ENCODE measurements around the gene RAB3IP.
A peak's percentile ranks its signal among the peaks of the same experiment; 100 is the strongest.
"Not testable (repeated sequence)": the region's sequence is repeated elsewhere in the genome, so short reads cannot be mapped to it uniquely, and the experiment has no call there.

The RAB3IP gene

DNA sequence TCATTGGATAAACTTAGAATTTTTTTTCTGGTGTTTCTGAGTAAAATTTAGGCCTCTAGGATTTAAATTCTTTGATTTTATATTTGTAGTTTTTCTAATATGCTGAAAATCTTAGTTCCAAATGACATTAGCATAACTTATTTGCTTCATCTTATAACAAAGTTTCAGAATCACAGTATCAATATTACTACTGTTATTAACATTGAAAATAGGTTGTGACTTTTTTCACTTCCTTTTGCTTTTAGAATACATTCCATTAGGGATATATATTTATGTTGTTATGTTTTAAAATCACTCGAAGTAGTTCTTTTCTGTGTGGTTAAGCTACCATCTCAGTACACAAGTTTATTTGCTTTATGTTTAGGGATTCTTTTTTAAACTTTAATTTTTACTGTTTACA is 12.8 kb downstream of the RAB3IP start:
- no peak for DNase-seq (ENCODE audit: low read depth, low spot score)
- no peak overlapping the region for H3K4me3 ChIP-seq (ENCODE audit: low read length)

DNA sequence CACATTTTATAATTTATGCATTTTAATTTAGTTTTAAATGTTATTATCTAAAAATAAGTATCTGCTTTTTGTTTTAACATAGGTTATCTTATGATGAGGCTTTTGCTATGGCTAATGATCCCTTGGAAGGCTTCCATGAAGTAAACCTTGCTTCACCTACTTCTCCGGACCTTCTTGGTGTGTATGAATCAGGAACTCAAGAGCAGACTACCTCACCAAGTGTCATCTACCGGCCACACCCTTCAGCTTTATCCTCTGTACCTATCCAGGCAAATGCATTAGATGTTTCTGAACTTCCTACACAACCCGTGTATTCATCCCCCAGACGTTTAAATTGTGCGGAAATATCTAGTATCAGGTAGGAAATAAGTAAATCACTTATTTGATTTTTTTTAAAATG is 16.6 kb downstream of the RAB3IP start:
- no peak for DNase-seq (ENCODE audit: low read depth, low spot score)
- H3K4me3 ChIP-seq (ENCODE audit: low read length): no peak overlapping the region

DNA sequence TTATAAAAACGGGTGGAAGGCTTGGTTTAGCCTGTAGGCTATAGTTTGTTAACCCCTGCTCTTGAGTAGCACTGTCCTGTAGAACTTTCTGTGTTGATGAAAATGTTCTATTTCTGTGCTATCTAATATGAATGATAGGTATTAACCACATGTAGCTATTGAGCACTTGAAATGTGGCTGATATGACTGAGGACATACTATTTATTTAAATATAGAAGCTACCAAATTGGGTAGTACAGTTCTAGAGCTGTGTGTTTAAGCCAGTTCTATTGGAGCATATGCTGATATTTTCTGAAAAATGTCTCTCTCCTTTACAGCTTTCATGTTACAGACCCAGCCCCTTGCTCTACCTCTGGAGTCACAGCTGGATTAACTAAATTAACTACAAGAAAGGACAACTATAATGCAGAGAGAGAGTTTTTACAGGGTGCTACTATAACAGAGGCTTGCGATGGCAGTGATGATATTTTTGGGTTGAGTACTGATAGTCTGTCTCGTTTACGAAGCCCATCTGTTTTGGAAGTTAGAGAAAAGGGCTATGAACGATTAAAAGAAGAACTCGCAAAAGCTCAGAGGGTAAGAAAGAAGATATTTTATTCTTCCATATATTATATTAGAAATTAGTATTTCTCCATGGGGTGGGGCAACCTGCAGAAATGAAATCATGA is 17.6 kb downstream of the RAB3IP start:
- no peak for DNase-seq (ENCODE audit: low read depth, low spot score)
- H3K4me3 ChIP-seq (ENCODE audit: low read length): no peak overlapping the region

DNA sequence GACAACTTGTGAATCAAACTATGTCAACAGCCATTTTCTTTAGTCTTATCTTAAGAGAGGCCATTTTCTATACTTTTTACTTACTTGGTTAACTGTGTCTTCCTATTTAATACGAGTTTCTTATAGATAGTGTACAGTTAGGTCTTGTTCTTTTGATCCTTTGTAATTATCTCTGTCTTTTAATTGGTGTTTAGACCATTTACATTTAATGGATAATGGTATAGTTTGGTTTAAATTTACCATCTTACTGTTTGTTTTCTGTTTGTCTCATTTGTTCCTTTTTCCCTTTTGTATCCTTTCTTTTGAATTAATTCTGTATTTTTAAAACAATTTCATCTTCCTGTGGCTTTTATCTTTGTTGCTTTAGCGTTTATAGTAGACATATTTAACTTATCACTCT is 19.4 kb downstream of the RAB3IP start:
- no peak for DNase-seq (ENCODE audit: low read depth, low spot score)
- H3K4me3 ChIP-seq (ENCODE audit: low read length): no peak overlapping the region

DNA sequence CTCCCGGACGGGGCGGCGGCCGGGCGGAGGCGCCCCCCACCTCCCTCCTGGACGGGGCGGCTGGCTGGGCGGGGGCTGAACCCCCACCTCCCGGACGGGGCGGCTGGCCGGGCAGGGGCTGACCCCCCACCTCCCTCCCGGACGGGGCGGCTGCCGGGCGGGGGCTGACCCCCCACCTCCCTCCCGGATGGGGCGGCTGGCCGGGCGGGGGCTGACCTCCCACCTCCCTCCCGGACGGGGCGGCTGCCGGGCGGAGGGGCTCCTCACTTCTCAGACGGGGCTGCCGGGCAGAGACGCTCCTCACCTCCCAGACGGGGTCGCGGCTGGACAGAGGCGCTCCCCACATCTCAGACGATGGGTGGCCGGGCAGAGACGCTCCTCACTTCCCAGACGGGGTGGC is 20.9 kb downstream of the RAB3IP start:
- not testable (repeated sequence) for DNase-seq (ENCODE audit: low read depth, low spot score); H3K4me3 ChIP-seq (ENCODE audit: low read length)

DNA sequence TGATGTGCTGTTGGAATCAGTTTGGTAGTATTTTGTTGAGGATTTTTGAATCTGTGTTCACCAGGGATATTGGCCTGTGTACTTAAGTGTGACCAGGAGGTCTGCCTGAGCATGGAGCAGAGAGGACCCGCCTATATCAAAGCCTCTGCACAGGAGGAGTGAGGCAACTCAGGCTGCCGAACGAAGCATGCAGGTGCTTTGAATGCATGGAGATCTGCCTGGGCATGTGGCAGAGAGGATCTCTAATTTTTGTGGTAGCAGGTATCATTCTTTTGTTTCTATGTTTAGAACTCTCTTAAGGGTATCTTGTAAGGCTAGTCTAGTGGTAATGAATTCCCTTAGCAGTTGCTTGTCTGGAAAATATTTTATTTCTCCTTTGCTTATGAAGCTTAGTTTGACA is 26.9 kb downstream of the RAB3IP start:
- H3K4me3 ChIP-seq (ENCODE audit: low read length): no peak overlapping the region
- no peak for DNase-seq (ENCODE audit: low read depth, low spot score)

DNA sequence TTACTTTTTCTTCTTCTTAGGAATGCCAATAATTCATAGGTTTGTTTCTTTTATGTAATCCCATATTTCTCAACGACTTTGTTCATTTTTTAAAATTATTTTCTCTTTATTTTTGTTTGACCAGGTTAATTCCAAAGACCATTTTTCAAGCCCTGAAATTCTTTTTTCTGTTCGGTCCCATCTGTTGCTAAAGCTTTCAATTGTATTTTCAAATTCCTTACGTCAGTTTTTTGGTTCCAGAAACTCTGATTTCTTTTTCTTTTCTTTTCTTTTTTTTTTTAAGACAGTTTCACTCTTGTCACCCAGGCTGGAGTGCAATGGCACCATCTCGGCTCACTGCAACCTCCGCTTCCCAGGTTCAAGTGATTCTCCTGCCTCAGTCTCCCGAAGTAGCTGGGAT is 27.6 kb downstream of the RAB3IP start:
- no peak for DNase-seq (ENCODE audit: low read depth, low spot score)
- H3K4me3 ChIP-seq (ENCODE audit: low read length): no peak overlapping the region

DNA sequence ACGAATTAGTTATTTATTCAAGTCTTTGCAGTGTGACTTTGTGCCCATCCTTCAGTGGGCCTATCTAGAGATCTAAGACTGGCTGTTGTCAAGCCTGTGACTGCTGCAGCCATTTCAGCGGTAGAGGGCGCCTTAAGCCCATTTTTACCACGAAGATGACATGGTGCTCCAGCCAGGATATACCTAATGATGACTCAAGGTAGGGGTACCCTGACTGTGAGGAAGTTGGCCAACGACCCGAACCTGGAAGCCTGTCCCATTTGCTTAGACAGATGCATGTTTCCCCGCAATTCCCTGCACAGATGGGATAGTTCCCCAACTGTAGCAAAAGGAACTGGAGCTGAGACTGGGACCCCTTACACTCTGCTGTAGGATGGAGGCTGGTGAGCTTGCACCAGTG is 41.3 kb downstream of the RAB3IP start:
- no peak overlapping the region for H3K4me3 ChIP-seq (ENCODE audit: low read length)
- DNase-seq (ENCODE audit: low read depth, low spot score): peak; percentile 4

DNA sequence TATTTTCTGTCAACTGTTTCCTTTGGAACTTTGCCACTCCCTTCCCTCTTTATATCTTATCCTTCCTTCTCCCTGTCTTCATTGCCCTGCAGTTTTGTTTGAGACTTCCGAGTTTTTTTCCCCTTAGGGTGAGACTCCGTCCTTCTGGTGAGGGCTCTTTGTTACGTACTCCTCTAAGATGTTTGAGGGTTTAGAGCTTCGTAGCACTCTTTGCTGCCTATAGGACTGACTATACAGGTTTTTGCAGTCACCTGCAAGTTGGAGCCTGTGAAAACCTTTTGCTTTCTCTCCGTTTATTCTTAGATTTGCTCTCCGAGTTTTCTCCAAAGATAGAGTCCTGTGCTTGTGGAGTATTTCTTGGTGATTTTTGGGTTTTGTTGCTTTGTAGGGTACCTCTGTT is 44.7 kb downstream of the RAB3IP start:
- DNase-seq (ENCODE audit: low read depth, low spot score): no peak
- no peak overlapping the region for H3K4me3 ChIP-seq (ENCODE audit: low read length)

DNA sequence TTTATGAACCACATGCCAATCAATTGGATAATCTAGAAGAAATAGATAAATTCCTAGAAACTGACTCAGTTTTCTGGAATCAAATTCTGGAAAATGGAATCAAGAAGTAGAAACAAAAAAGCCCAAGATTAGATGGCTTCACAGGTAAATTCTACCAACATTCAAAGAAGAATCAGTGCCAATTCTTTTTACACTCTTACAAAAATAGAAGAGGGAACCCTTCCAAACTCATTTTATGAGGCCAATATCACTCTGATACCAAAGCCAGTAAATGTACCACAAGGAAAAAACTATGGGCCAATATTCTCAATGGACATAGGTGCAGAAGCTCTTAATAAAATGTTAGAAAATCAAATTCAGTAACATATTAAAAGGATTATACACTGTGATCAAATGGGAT is 50.7 kb downstream of the RAB3IP start:
- no peak overlapping the region for H3K4me3 ChIP-seq (ENCODE audit: low read length)
- DNase-seq (ENCODE audit: low read depth, low spot score): no peak

DNA sequence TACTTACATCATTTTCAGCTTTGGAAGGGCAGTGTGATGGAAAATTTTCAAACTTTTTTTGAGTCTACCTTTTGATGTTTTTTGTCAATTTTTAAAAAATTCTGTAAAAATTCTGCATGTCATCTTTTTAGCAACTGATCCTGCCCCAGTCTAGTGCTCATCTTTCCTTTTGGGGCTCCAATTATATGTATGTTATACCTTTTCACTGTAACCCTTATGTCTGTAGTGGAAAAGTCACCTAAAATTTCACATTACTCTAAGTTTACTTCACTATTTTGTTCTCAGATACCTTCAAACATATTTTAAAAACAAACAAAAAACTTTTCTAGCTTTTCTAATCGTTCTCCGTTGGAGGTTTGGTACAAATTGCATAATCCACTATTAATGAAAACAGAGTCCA is 53.9 kb downstream of the RAB3IP start:
- no peak for DNase-seq (ENCODE audit: low read depth, low spot score)
- H3K4me3 ChIP-seq (ENCODE audit: low read length): no peak overlapping the region

DNA sequence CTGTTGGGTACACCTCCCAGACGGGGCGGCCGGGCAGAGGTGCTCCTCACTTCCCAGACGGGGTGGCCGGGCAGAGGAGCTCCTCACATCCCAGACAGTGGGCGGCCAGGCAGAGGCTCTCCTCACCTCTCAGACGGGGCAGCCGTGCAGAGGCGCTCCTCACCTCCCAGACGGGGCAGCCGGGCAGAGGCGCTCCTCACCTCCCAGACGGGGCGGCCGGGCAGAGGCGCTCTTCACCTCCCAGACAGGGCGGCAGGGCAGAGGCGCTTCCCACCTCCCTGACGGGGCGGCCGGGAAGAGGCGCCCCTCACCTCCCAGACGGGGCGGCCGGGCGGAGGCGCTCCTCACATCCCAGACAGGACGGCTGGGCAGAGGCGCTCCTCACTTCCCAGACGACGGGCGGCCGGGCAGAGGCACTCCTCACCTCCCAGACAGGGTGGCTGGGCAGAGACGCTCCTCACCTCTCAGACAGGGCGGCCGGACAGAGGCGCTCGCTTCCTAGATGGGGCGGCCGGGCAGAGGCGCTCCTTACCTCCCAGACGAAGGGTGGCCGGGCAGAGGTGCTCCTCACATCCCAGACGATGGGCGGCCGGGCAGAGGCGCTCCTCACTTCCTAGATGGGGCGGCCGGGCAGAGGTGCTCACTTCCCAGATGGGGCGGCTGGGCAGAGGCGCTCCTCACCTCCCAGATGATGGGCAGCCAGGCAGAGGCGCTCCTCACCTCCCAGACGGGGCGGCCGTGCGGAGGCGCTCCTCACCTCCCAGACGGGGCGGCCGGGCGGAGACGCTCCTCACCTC is 68.6 kb downstream of the RAB3IP start:
- not testable (repeated sequence) for DNase-seq (ENCODE audit: low read depth, low spot score)

DNA sequence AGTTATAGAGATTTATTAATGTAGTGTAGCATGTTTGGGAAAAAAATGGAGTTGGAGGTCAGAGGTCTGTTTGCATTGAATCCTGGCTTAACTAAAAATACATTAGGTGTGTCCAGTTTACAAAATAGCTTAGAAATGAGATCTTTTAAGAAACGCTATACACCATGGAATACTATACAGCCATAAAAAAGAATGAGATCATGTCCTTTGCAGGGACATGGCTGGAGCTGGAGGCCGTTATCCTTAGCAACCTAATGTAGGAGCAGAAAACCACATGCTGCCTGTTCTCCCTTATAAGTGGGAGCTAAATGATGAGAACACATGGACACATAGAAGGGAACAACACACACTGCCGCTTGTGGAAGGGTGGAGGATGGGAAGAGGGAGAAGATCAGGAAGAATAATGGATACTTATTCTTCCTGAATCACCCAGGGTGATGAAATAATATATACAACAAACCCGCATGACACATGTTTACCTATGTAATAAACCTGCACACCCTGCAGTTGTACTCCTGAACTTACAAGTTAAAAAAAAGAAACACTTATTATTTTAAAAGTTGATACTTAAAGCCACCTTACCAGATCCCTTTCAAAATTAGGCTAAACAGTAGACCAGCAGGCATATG is 72.3 kb downstream of the RAB3IP start:
- H3K4me3 ChIP-seq (ENCODE audit: low read length): no peak overlapping the region
- DNase-seq (ENCODE audit: low read depth, low spot score): no peak

More for the DNA sequence above, 68.6 kb downstream of the RAB3IP start:
- not testable (repeated sequence) for H3K4me3 ChIP-seq (ENCODE audit: low read length)

DNA sequence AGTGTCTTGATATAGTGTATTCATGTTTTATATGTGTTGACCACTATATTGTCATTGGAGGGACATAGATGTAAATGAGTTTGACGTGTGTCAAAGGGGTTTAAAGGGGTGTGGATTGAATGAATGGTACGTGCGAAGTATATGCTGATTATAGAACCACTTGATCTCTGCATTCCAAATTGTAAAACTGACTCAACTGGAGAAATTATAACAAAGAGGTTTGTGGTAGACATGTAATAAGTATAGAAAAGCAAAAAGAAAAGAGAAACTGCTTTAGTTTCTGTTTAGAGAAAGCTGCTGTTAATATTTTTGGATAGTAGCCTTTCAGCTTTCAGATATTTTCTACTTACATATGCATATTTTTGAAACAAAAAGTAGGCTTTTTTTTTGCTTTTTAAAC is 77.4 kb downstream of the RAB3IP start:
- H3K4me3 ChIP-seq (ENCODE audit: low read length): no peak overlapping the region
- no peak for DNase-seq (ENCODE audit: low read depth, low spot score)

DNA sequence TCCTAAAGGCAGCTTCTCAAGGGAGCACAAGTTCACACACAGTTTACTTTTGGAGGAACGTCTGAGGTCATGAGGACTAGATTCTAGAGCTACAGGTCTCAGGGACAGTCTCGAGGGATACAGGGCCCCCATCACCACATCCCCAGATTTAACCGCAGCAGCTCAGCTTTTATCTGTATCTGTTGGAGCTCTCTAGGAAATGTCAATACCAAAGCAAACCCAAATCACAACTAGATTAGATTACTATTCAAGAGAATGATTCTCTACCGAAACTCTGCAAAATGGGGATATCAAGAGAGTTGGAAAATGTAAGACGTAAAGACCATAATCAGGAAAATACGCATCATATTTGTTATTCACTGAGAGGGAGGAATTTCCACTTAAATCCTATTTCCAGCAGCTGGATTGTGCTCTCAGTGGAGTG is 82.4 kb downstream of the RAB3IP start:
- DNase-seq (ENCODE audit: low read depth, low spot score): no peak
- H3K4me3 ChIP-seq (ENCODE audit: low read length): no peak overlapping the region

DNA sequence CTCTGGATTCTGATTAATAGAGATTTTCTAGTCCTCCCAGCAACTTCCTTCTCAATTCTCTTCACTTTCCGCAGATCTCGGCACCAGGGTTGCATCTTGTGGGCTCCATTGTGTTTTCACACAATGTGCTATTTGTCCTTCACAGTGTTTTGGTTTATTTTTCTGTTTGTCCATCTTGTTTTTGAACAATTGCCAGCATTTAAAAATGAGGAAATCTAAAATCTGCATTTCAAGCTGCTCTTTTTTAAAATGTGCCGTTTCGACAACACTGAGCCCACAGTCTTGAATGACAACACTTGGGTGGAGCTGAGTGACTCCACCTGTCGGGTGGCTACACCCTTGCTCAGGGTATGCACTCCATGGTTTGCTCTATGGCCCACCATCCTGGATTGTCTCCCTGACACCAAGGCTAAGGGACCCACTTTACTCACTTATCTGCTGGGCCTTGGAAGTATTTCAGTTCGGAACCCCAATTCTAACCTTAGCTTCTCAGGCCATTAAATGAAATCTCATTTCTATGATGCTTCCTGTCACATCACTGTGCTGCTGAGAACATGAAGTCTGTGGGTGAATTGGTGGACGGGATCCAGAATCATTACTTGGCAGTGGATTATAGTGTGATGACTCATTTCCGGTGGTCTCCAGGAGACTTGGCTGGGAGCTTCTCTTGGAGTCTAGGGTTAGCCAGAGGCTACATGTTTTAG is 82.9 kb downstream of the RAB3IP start:
- no peak for DNase-seq (ENCODE audit: low read depth, low spot score)

DNA sequence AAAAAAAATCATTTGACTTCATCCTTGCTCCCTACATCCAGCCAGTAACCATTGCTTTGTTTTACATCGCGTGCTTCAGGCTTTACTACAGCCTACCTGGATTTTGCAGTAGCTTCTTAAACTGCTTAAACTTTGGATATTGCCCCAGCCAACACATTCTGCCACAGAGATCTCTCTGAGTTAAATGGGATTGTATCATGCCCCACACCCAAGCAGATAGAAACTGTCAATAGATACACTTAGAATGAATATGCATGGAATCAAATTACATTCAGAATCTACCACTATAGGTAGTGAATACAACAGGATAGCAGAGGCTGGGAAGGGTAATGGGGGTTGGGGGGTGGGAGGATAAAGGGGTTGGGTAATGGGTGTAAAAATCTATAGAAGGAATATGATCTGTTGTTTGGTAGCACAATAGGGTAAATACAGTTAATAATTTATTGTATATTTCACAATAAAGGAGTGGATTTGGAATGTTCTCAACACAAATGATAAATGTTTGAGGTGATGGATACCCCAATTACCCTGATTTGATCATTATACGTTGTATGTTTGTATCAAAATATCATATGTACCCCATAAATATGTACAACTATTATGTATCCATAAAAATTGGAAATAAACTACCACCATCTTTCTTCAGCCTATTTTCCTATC is 83.7 kb downstream of the RAB3IP start:
- no peak overlapping the region for H3K4me3 ChIP-seq (ENCODE audit: low read length)
- no peak for DNase-seq (ENCODE audit: low read depth, low spot score)

More for the DNA sequence above, 82.9 kb downstream of the RAB3IP start:
- no peak overlapping the region for H3K4me3 ChIP-seq (ENCODE audit: low read length)

DNA sequence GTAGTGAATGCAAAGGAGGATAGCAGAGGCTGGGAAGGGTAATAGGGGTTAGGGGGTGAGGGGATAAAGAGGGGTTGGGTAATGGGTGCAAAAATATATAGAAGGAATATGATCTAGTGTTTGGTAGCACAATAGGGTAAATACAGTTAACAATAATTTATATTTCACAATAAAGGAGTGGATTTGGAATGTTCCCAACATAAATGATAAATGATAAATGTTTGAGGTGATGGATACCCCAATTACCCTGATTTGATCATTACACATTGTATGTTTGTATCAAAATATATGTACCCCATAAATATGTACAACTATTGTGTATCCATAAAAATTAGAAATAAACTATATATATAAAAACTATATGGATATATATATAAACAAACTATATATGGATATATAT is 85.4 kb downstream of the RAB3IP start:
- no peak overlapping the region for H3K4me3 ChIP-seq (ENCODE audit: low read length)
- DNase-seq (ENCODE audit: low read depth, low spot score): no peak

DNA sequence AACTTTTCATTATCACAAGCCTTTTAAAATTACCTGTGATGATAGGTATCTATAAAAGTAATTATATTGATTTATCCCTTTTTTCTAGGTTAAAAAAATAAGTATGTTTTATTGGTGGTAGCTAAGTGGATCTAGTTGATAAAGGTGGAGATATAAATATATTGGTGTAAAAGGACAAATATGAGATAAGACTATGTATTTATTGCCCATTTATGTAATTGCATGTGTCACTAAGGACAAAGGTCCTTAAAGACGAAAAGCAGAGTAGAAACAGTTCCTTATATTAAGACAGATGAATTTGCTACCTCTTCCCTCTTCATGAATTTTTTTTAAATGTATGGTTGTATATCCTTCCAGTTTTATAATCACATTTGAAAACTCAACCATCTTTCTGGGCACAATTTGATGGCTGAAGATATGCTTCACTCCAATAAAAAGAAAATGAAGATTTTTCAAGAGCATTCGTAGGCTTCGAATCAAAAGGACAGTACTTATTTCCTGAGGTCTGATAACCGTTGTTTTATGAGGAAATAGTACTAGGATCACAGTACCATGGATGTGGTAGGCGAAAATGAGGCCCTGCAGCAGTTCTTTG is 86.4 kb downstream of the RAB3IP start, which contains the start of gene MYRFL:
TSS of gene MYRFL (plus strand) at position 262 of the 595 bp plus-strand sequence. CDS start at position 553, 291 bp downstream.
- no peak within 1 kb of the TSS for H3K4me3 ChIP-seq (ENCODE audit: low read length)
- no peak for DNase-seq (ENCODE audit: low read depth, low spot score)
